ENCODE measurements around the gene APOH. TPM values are rescaled to one million over a fixed set of nuclear protein-coding genes. Genes with fewer than 3 reads are reported as not detected.

Gene APOH, protein sequence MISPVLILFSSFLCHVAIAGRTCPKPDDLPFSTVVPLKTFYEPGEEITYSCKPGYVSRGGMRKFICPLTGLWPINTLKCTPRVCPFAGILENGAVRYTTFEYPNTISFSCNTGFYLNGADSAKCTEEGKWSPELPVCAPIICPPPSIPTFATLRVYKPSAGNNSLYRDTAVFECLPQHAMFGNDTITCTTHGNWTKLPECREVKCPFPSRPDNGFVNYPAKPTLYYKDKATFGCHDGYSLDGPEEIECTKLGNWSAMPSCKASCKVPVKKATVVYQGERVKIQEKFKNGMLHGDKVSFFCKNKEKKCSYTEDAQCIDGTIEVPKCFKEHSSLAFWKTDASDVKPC
- total RNA-seq = not detected

GRCh38 chr17:66228887-66229782 is at the start of gene APOH:
Gene APOH (minus strand): TSS chr17:66229415. CDS start chr17:66229379, 36 bp downstream.
- WGBS, 2 donors = 88 to 89% methylated on average over 20 of the region's 20 CpGs
- H3K4me3 ChIP-seq (ENCODE audit: low read depth, poor library complexity, severe bottlenecking) = no peak within 1 kb of the TSS
- intact Hi-C loops (cut with DNase I; ENCODE audit: low total_unique reads) = no loop called here
- TF ChIP-seq CTCF (IDR thresholded peaks at IDR 0.05) (no peak), POLR2A (IDR thresholded peaks at IDR 0.05) (no peak)
- DNase-seq (ENCODE audit: low spot score in 2 of 2) = no peak

DNA sequence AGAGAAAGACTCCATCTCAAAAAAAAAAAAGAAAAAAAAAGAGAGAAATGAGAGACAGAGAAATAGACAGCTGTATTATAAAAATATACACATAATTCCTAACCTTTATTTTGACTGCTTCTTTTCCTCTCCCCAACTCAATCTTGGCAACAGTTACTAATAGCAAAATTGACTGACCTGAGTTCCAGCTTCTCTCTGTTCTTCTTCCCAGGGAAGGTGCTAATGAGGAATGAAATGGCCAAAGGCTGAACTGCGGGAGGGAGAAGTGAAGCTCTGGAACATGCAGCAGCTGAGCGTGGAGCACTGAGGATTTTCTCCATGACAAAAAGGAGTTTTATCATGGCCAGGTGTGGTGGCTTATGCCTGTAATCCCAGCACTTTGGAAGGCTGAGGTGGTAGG is 48.0 kb upstream of the APOH start:
- TF ChIP-seq CTCF (IDR thresholded peaks at IDR 0.05) (no peak), POLR2A (IDR thresholded peaks at IDR 0.05) (no peak)
- DNase-seq (ENCODE audit: low spot score in 2 of 2) = no peak
- H3K4me3 ChIP-seq (ENCODE audit: low read depth, poor library complexity, severe bottlenecking) = no peak overlapping the region
- 90 to 93% methylated on average over 2 of the region's 2 CpGs for WGBS, 2 donors
- intact Hi-C loops (cut with DNase I; ENCODE audit: low total_unique reads) = no loop called here

- DNase-seq (ENCODE audit: low spot score in 2 of 2) = no peak
- H3K4me3 ChIP-seq (ENCODE audit: low read depth, poor library complexity, severe bottlenecking) = no peak overlapping the region
- TF ChIP-seq CTCF (IDR thresholded peaks at IDR 0.05) (no peak), POLR2A (IDR thresholded peaks at IDR 0.05) (no peak)
- 81 to 93% methylated on average over 3 of the region's 3 CpGs for WGBS, 2 donors
- intact Hi-C loops (cut with DNase I; ENCODE audit: low total_unique reads) = no loop called here
These were observed 47.2 kb upstream of the APOH start for GRCh38 chr17:66276328-66276937.

DNA sequence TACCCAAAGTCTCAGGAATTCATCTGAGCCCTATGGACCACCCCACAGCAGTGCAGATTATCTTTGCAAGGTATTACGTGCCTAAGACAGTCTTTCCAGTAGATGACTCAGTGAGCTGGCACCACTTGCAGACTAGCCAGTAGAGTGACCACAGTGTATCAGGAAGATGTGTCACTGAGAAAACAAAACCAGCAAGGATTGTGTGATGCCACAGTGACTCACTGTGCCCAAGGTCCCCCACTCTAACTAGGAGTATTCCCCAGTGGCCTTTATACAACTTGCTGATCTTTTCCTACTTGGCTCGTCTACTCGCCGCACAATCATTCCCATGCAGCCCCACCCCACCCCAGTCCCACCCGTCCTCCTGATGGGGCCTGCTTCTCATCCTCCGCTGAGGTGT is 46.4 kb upstream of the APOH start:
- DNase-seq (ENCODE audit: low spot score in 2 of 2) = no peak
- no peak overlapping the region for H3K4me3 ChIP-seq (ENCODE audit: low read depth, poor library complexity, severe bottlenecking)
- WGBS, 2 donors = 55 to 66% methylated on average over 6 of the region's 6 CpGs
- TF ChIP-seq CTCF (IDR thresholded peaks at IDR 0.05) = no peak
- no peak for TF ChIP-seq POLR2A (IDR thresholded peaks at IDR 0.05)
- intact Hi-C loops (cut with DNase I; ENCODE audit: low total_unique reads) = no loop called here

DNA sequence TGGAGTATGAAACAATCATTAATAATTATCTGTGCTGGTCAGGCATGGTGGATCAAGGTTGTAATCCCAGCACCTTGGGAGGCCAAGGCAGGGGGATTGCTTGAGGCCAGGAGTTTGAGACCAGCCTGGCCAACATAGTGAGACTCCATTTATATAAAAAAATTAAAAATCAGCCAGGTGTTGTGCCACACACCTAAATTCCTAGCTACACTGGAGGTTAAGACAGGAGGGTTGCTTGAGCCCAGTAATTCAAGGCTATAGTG is 44.3 kb upstream of the APOH start:
- TF ChIP-seq POLR2A (IDR thresholded peaks at IDR 0.05) (no peak), CTCF (IDR thresholded peaks at IDR 0.05) (no peak)
- intact Hi-C loops (cut with DNase I; ENCODE audit: low total_unique reads) = no loop called here
- DNase-seq (ENCODE audit: low spot score in 2 of 2) = no peak
- H3K4me3 ChIP-seq (ENCODE audit: low read depth, poor library complexity, severe bottlenecking) = no peak overlapping the region
